ENCODE results near the gene C5orf24. TPM values are rescaled to one million over a fixed set of nuclear protein-coding genes. Genes with fewer than 3 reads are reported as not detected.
A peak's percentile ranks its signal among the peaks of the same experiment; 100 is the strongest.
"Not testable (repeated sequence)": the region's sequence is repeated elsewhere in the genome, so short reads cannot be mapped to it uniquely, and the experiment has no call there.

C5orf24 gene
- total RNA-seq, 1 donor from 2014 or later: 96.8 TPM

DNA sequence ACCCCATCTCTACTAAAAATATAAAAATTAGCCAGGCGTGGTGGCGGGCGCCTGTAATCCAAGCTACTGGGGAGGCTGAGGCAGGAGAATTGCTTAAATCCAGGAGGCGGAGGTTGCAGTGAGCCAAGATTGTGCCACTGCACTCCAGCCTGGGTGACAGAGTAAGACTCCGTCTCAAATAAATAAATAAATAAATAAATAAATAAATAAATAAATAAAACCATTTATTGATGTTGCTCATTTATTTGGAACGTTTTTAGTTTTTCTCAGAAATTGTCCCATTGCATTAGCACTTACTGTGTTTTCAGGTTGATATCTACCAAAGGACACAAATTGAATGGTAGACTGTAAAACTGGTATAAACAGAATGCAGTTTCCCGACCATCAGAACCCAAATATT is 10.7 kb downstream of the C5orf24 start:
- DNase-seq (ENCODE audit: low read depth): not testable (repeated sequence)

DNA sequence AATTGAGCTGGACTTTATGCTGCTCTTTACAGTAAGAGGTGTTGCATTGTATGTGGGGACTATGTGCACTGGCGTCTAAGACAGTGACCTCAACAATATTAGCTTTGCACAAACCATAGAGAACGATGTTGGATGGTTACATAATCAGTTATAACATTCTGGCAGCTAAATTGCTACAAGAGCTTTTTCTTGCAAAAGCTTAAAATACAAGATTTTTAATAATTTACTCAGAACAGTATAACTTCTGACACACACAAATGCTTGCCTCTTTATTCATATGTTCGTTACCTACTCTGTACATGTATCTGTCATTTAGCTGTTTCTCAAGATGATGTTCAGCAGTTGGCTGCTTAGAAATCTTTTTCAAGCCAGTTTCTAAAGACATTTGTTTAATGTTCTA is 11.6 kb downstream of the C5orf24 start:
- no peak for DNase-seq (ENCODE audit: low read depth)

DNA sequence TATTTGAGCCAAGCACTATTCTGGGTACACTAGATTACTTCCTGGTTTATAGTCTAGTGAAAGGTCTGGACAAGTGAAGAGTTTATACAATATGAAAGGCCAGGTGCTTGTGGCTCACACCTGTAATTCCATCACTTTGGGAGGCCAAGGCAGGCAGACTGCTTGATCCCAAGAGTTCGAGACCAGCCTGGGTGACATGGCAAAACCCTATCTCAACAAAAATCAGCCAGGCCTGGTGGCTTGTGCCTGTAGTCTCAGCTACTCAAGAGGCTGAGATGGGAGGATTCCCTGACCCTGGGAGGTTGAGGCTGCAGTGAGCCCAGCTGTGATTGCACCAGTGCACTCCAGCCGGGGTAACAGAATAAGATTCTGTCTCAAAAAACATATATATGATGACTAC is 18.9 kb downstream of the C5orf24 start:
- no peak for DNase-seq (ENCODE audit: low read depth)

DNA sequence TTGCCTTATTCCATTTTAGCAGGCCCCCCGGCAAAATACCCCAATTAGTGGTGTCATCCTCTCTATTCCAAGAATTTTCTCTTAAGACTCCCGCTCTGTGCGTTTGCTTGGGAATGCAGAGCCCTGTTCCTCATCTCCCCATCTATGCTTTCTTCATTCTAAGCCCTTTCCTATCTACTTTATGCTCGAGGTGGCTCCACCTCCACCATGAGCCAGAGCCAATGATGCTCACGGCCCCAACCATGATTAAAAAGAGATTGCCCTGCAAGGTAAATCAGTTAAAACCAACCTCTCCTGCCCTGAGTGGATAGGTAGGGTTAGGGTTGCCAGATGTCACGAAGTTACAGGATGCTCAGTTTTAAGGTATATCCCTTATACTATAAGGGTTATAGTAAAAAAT is 27.7 kb downstream of the C5orf24 start:
- DNase-seq (ENCODE audit: low read depth): no peak

DNA sequence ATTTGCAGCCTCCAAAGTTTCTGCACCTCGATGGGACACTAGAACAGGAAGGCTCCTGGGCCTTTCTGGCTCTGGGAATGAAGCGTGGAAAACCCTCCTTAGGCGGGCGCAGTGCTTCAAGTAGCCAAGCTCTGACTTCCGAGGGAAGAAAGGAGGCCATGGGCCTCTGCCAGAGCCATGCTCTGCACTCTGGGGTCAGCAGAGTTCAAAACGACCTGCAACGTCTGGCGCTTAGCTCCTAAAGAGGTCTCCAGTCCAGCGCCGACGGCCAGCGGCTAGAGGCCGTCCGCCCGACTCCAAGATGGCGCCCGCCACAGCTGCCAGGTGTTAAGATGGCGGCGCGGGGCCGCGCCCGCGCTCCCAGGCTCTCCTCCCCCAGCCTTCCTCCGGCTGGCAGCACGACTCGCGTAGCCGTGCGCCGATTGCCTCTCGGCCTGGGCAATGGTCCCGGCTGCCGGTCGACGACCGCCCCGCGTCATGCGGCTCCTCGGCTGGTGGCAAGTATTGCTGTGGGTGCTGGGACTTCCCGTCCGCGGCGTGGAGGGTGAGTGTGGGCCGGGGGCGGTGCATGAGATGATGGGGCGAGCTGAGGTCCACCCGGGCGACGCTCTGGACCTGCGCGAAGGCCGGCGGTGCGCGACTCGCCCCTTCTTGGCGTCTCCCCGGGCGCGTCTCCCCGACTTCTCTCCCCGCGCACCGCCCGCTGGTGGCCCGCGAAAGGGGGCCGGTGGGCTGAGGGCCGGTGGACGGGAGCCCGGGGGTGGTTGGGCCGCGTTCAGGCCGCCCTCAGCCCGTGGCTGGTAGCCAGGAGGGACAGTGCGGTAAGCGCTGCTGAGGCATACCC is 28.4 kb downstream of the C5orf24 start, which contains the start of gene TXNDC15:
TSS of gene TXNDC15 (plus strand) at position 385 of the 844 bp plus-strand sequence. CDS start at position 442, 57 bp downstream.
- peak; percentile 87 for DNase-seq (ENCODE audit: low read depth)

DNA sequence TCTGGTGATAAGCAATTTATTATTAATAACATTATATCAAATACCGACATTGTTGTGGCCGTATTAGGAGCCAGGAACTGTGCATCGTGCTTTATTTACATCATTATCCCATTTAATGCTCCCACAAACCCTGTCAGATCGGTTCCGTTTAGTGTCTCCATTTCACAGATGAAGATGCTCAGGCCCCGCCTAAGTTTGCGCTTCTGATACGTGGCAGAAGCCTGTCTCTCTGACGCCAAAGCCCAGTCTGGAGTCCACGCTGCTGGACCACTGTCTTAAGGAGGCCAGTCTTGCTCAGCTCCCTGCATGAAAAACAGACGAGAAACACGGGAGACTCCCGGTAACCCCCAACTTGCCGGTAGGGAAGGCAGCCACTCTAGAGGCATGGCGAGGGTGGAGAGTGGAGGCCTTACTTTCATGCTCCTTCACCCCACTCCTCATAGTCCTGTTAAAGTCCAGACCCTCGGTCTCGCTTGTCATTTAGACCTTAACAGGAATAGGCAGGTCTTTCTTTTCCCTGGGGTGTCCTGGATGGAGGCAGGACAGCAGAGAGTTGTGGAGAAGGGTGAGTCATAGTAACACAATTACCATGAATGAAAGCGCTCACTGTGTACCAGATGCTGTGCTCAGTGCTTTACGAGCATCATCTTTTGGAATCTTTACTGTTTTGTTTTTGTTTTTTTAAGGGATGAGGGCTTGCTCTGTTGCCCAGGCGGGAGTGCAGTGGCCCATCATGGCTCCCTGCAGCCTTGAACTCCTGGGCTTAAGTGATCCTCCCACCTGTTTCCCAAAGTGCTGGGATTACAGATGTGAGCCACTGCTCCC is 29.3 kb downstream of the C5orf24 start:
- DNase-seq (ENCODE audit: low read depth): peak; percentile 77

DNA sequence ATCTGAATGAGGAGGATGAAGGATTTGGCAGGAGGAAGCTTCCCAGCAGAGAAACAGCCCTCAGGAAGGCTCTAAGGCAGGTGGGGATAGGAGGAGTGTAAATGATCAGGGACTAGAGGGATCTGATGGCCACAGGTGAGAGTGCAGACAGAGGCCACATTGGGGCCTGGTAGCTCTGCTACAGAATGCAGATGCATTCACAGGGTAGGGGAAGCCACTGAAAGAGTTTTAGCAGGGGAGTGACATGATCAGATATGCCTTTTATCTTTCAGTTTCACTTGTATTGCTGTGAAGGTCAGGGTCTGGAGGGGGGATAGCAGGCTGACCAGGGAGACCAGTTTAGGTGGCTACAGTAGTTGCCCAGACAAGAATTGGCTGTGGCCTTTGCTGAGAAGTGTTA is 31.4 kb downstream of the C5orf24 start:
- no peak for DNase-seq (ENCODE audit: low read depth)

DNA sequence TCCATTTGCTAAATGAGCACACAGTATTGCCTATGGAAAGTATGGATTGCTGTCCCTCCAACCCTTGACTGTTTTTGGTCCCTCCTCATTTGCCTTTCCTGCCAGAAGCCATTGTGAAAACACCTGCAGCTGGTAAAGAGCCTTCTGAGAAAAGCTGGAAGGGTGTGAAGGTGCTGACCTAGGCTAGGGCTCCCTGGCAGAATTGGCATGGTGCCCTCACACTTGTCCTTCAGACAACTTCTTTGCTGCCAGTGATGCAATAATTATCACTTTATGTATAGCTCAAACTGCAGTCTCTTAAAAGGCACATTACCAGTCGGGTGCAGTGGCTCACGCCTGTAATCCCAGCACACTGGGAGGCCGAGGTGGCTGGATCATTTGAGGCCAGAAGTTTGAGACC is 32.6 kb downstream of the C5orf24 start:
- no peak for DNase-seq (ENCODE audit: low read depth)

DNA sequence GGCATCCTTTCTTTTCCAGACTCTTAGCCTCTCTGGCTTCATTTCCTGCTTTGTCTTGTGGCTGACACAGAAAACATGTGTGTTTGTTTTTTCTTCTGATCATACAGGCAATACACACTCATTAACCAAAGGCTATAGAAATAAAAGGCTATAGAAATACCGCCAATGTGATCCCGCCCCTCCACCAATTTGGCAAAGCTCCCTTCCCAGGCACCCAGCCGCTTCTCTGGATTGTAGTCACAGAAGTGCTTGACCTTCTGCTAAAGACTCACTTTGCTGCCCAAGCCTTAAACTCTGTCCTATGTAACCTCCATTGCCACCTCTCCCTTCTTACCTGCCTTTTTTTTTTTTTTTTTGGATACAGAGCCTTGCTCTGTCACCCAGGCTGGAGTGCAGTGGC is 33.7 kb downstream of the C5orf24 start:
- no peak for DNase-seq (ENCODE audit: low read depth)

DNA sequence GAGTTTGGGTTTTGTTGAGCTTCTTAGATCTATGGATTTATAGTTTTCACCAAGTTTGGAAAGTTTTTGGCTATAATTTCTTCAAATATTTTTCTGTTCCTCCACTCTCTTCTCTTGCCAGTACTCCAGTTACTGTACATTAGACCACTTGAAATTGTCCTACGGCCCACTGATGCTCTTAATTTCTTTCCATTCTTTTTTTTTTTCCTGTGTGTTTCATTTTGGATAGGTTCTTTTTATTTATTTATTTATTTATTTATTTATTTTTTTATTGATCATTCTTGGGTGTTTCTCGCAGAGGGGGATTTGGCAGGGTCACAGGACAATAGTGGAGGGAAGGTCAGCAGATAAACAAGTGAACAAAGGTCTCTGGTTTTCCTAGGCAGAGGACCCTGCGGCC is 35.2 kb downstream of the C5orf24 start:
- DNase-seq (ENCODE audit: low read depth): not testable (repeated sequence)

DNA sequence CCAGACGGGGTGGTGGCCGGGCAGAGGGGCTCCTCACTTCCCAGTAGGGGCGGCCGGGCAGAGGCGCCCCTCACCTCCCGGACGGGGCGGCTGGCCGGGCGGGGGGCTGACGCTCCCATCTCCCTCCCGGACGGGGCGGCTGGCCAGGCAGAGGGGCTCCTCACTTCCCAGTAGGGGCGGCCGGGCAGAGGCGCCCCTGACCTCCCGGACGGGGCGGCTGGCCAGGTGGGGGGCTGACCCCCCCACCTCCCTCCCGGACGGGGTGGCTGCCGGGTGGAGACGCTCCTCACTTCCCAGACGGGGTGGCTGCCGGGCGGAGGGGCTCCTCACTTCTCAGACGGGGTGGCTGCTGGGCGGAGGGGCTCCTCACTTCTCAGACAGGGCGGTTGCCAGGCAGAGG is 35.9 kb downstream of the C5orf24 start:
- DNase-seq (ENCODE audit: low read depth): not testable (repeated sequence)

DNA sequence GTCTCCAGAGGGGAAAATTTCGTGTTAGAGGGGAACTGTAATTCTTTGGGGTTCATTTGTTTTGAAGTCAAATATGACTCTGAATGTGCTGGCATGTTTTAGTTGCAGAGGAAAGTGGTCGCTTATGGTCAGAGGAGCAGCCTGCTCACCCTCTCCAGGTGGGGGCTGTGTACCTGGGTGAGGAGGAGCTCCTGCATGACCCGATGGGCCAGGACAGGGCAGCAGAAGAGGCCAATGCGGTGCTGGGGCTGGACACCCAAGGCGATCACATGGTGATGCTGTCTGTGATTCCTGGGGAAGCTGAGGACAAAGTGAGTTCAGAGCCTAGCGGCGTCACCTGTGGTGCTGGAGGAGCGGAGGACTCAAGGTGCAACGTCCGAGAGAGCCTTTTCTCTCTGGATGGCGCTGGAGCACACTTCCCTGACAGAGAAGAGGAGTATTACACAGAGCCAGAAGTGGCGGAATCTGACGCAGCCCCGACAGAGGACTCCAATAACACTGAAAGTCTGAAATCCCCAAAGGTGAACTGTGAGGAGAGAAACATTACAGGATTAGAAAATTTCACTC is 41.9 kb downstream of the C5orf24 start:
- no peak for DNase-seq (ENCODE audit: low read depth)

DNA sequence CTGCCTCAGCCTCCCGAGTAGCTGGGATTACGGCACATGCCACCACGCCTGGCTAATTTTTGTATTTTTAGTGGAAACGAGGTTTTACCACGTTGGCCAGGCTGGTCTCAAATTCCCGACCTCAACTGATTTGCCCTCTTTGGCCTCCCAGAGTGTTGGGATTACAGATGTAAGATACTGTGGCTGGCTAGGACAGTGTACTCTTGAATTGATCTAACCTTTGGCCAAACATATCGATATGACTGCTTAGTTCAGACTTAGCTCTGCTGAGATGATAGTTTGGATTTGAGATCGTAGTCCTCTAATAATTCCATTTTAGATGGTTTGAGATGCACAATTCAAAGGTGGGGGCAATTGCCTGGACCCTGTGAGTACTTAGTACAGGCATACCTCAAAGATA is 43.6 kb downstream of the C5orf24 start:
- no peak for DNase-seq (ENCODE audit: low read depth)

DNA sequence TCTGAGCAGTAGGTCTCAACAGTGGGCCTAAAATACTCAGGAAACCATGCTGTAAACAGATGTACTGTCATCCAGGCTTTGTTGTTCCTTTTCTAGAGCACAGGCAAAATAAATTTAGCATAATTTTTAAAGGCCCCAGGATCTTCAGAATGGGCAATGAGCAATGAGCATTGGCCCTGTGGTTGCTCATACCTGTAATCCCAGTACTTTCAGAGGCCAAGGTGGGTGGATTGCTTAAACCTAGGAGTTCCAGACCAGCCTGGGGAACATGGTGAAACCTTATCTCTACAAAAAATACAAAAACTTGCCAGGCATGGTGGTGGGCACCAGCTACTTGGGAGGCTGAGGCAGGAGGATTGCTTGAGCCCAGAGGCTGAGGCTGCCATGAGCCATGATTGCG is 45.7 kb downstream of the C5orf24 start:
- no peak for DNase-seq (ENCODE audit: low read depth)

DNA sequence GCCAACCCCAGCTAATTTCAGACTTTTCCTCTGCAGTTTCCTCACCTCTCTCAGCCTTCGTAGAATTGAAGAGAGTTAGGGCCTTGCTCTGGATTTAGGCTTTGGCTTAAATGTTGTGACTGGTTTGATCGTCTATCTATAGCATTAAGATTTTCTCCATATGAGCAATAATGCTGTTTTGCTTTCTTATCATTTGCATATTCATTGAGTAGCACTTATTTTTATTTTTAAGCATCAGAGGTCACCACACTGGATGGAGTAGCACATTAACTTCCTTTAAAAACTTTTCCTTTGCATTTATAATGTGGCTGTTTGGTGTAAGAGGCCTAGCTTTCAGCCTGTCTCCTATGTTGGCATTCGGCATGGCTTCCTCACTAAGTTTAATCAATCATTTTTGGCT is 46.5 kb downstream of the C5orf24 start:
- DNase-seq (ENCODE audit: low read depth): no peak

DNA sequence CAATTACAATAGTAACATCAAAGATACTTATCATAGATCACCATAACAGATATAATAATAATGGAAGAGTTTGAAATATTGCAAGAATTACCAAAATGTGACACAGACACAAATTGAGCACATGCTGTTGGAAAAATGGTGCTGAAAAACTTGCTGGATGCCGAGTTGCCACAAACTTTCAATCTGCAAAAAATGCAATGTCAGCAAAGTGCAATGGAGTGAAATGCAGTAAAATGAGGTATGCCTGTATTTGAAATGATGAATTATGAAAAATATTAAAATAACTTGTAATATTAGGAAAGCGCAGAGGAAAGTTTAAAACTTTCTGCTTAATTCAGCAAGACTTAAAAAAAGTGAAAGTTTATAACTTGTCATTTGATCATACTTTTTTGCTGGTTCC is 47.2 kb downstream of the C5orf24 start:
- DNase-seq (ENCODE audit: low read depth): no peak

DNA sequence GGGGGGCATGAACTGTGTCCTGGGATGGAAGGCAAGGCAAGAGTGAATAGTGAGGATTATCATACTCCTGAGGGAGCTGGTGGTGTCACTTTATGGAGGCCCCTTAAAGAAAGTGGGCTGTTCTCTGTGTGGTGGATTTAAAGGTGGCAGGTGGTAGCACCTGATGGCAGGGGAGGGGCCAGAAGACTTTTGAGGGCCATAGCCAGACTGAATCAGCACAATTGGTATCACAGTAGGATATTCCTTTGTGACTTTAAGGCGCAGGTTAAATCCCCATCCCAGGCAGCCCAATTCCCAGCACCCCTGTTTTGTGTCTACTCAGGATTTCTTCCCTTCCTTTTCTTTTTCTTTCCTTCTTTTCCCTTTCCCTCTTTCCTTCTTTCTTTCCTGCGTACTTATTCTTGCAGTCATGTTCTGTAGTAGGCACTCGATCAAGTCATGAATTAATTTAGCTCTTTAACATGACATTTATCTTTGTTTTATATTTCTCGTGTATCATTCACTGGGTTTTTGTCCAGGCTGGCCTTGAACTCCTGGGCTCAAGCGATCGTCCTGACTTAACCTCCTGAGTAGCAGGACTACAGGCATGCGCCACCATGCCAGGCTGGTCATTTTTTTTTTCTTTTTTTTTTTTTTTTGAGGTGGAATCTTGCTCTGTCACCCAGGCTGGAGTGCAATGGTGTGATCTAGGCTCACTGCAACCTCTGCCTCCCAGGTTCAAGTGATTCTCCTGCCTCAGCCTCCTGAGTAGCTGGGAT is 48.2 kb downstream of the C5orf24 start:
- no peak for DNase-seq (ENCODE audit: low read depth)

DNA sequence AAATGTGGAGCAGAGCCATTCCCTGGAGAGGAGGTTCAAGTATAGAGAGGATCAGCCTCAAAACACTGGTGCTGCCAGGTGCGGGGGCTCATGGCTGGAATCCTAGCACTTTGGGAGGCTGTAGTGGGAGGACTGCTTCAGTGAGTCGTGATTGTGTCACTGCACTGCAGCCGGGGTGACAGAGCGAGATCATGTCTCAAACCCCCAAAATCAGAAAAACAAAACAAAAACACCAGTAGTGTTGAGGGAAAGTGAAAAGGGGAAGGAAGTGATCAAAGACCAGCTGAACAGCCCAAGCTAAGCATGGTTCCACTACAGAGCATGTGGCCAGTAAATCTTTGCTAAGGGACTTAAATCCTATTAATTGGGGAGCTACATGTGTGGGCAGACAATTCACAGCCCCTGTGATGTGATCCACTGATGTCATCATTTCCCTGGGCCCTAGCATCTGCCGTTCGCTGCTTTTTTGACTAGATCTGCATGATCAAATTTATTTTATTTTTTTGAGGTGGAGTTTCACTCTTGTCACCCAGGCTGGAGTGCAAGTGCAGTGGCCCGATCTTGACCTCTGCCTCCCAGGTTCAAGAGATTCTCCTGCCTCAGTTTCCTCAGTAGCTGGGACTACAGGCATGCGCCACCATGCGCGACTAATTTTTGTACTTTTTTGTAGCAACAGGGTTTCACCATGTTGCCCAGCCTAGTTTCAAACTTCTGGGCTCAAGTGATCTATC is 56.5 kb downstream of the C5orf24 start:
- DNase-seq (ENCODE audit: low read depth): no peak

DNA sequence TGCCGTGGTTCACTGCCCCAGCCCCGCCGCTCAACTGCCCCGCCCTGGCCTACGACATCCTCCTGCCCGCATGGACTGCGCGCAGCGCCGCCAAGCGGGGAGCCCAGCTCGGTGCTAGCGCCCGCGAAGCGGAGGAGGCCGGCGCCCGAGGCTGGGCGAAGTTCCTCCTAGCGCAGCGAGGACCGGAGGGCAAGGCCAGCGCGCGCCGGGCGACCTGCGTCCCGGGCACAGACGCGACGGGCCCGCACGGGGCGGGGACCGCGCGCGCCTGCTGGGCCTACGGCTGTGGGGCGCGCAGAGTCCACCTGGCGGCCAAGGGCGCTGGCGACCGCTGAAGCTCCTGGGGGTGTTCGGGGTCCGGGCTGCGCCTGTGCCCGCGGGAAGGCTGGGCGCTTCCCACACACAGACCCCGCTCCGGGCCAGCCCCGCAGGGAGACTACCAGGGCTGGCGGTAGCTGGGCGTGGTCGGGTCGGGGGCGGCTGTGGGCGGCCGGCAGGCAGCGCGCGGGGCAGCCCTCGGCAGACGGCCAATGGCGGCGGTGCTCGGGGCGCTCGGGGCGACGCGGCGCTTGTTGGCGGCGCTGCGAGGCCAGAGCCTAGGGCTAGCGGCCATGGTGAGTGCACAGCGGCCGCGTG is 59.0 kb downstream of the C5orf24 start, which contains the start of gene PCBD2:
TSS of gene PCBD2 (plus strand) at position 522 of the 636 bp plus-strand sequence. CDS start at position 531, 9 bp downstream.
- DNase-seq (ENCODE audit: low read depth): peak; percentile 93

Measured in myocyte (in vitro differentiated cells).